Endothelial cell of umbilical vein (primary cell): ENCODE results near the gene XRCC4. TPM values are rescaled to one million over a fixed set of nuclear protein-coding genes. Genes with fewer than 3 reads are reported as not detected.

ENCODE experiments used
- BruUV-seq: library from RNA; stranded (reverse); fragments of 400-500 nt; replicated peaks from 2 replicates; lab custom pipeline; 2021; lab: Mats Ljungman, UMichigan
- CTCF ChIA-PET: fragments of 300-600, 350-600 bp; sonication (Branson Sonifier 250); formaldehyde crosslinking; loops from one replicate; lab custom pipeline; 2021; ENCODE audit warnings: antibody characterized with exemption, inconsistent platforms; lab: Charles Lee
- POLR2A ChIA-PET: fragments of 300-600, 350-600 bp; sonication (Branson Sonifier 250); formaldehyde crosslinking; loops from one replicate; lab custom pipeline; 2021; ENCODE audit warnings: antibody characterized with exemption, inconsistent platforms; lab: Charles Lee
- DNase-seq: peaks from one replicate; pipeline ENCODE4 v3.0.0-alpha.2; 2011; ENCODE audit warnings: low read depth, low spot score
- FAIRE-seq: peaks from 2 replicates; lab custom pipeline; 2011; peaks lifted over from hg19 to GRCh38; lab: Jason Lieb, UNC
- H2AFZ ChIP-seq: 2 replicates; pipeline ENCODE4 v1.6.0; 2012; ENCODE audit warnings: low read depth, low read length, control low read depth, inconsistent platforms
- H3K27ac ChIP-seq: 2 replicates; pipeline ENCODE4 v1.5.1; 2011; ENCODE audit warnings: low read depth, mild to moderate bottlenecking, control low read depth, low read length, moderate library complexity; ENCODE audit not compliant: insufficient read depth
- H3K27me3 ChIP-seq, 2 experiments: 2 replicates each; pipeline versions ENCODE4 v1.6.0 to v1.6.1; 2011; ENCODE audit warnings: low read length in 2 of 2, mixed read lengths in 1 of 2; ENCODE audit not compliant: control insufficient read depth in 2 of 2, insufficient read depth in 2 of 2
- H3K36me3 ChIP-seq, 2 experiments: 2 replicates in 1 of 2; 3 replicates in 1 of 2; pipeline ENCODE4 v1.5.1; 2011; ENCODE audit warnings: low read length in 2 of 2, mild to moderate bottlenecking in 1 of 2, moderate library complexity in 1 of 2; ENCODE audit not compliant: control insufficient read depth in 2 of 2, insufficient read depth in 2 of 2; ENCODE audit errors: extremely low read depth in 1 of 2
- H3K4me1 ChIP-seq: 3 replicates; pipeline ENCODE4 v1.5.1; 2011; ENCODE audit warnings: mild to moderate bottlenecking, low read length; ENCODE audit not compliant: control insufficient read depth, insufficient read depth; ENCODE audit errors: extremely low read depth
- H3K4me2 ChIP-seq: 2 replicates; pipeline ENCODE4 v1.6.1; 2011; ENCODE audit warnings: low read length, control low read depth, mixed read lengths; ENCODE audit not compliant: insufficient read depth
- H3K4me3 ChIP-seq, 3 experiments: fragments of 200-600 bp in 1 of 3; sonication (generic), shearing (Covaris generic) in 1 of 3; replicated peaks in 1 of 3; 2 replicates each; pipeline ENCODE4 v1.5.1; 2011 to 2016; ENCODE audit warnings: control low read depth in 3 of 3, low read length in 3 of 3, mild to moderate bottlenecking in 2 of 3, inconsistent platforms in 1 of 3, low read depth in 1 of 3, moderate library complexity in 1 of 3; ENCODE audit not compliant: insufficient read depth in 1 of 3
- H3K79me2 ChIP-seq: 2 replicates; pipeline ENCODE4 v1.6.0; 2012; ENCODE audit warnings: low read length, inconsistent platforms; ENCODE audit not compliant: control insufficient read depth, insufficient read depth
- H3K9ac ChIP-seq: replicated peaks from 2 replicates; pipeline ENCODE3; 2011; ENCODE audit warnings: low read length, control low read depth; ENCODE audit not compliant: insufficient read depth; ENCODE audit errors: extremely low read depth
- H3K9me1 ChIP-seq: replicated peaks from 3 replicates; pipeline ENCODE4 v1.6.0; 2011; ENCODE audit warnings: mild to moderate bottlenecking, low read length; ENCODE audit not compliant: control insufficient read depth, insufficient read depth; ENCODE audit errors: extremely low read depth
- H3K9me3 ChIP-seq: replicated peaks from 2 replicates; pipeline ENCODE4 v1.5.1; 2012; ENCODE audit warnings: low read length, inconsistent platforms; ENCODE audit not compliant: control insufficient read depth, insufficient read depth
- H4K20me1 ChIP-seq: replicated peaks from 2 replicates; pipeline ENCODE3; 2011; ENCODE audit warnings: mild to moderate bottlenecking, low read length; ENCODE audit not compliant: control insufficient read depth, insufficient read depth; ENCODE audit errors: extremely low read depth
- EZH2 ChIP-seq: IDR thresholded peaks from 2 replicates; pipeline ENCODE4 v1.6.1; 2012; ENCODE audit warnings: borderline replicate concordance, low read depth, mild to moderate bottlenecking, moderate library complexity, low read length, inconsistent platforms; ENCODE audit not compliant: severe bottlenecking
- FOS ChIP-seq: IDR thresholded peaks from 2 replicates; pipeline ENCODE4 v1.6.1; 2011; ENCODE audit warnings: mild to moderate bottlenecking, low read length, moderate library complexity, borderline replicate concordance; ENCODE audit not compliant: insufficient read depth
- GATA2 ChIP-seq: IDR thresholded peaks from 2 replicates; pipeline ENCODE4 v1.7.0; 2011; ENCODE audit warnings: low read depth, mild to moderate bottlenecking, moderate library complexity, mixed read lengths, low read length; ENCODE audit not compliant: insufficient read length, insufficient read depth
- JUN ChIP-seq: IDR thresholded peaks from 2 replicates; pipeline ENCODE4 v1.6.1; 2011; ENCODE audit warnings: borderline replicate concordance, low read depth; ENCODE audit not compliant: insufficient read length, insufficient read depth
- MYC ChIP-seq: IDR thresholded peaks from one replicate; pipeline ENCODE4 v1.6.1; 2011; ENCODE audit warnings: mild to moderate bottlenecking, low read depth, low read length
- POLR2A ChIP-seq: IDR thresholded peaks from 2 replicates; pipeline ENCODE4 v1.6.1; 2012; ENCODE audit warnings: low read depth, mild to moderate bottlenecking, control low read depth, low read length
- POLR2AphosphoS5 ChIP-seq: IDR thresholded peaks from 2 replicates; pipeline ENCODE4 v1.6.1; 2012; ENCODE audit warnings: low read depth, mild to moderate bottlenecking, control low read depth, low read length, moderate library complexity; ENCODE audit not compliant: insufficient read depth
- dilution Hi-C: fragments of 300-500 bp; cut with MboI; formaldehyde crosslinking; loops from one replicate; pipeline ENCODE4 v1.15.0; 2019; ENCODE audit warnings: low sequenced_read_pairs; ENCODE audit not compliant: extremely low pct_ligation_motif_present
- intact Hi-C: fragments of 100-400 bp; cut with micrococcal nuclease; formaldehyde crosslinking; loops from one replicate; pipeline ENCODE4 v1.10.0; 2022
- polyA plus RNA-seq, 4 experiments: library from polyadenylated mRNA; depleted of rRNA in 3 of 4; stranded (reverse) in 3 of 4; unstranded in 1 of 4; fragments of >200 nt; gene quantifications; 2 replicates each; pipeline versions ENCODE4 v1.2.1 to v1.2.3, GENCODE V29; 2011 to 2012; ENCODE audit warnings: missing spikeins in 1 of 4
- total RNA-seq: library from RNA; stranded (reverse); gene quantifications from 2 replicates; pipeline ENCODE4 v1.2.3, GENCODE V29; 2021
- TF ChIP-seq, protein P1 (sequence below), 2 donors: IDR thresholded peaks; 1 replicate in 1 of 2; 2 replicates in 1 of 2; pipeline ENCODE4 v1.5.1; 2011; ENCODE audit warnings: low read length in 2 of 2, mild to moderate bottlenecking in 2 of 2, moderate library complexity in 2 of 2, control low read depth in 1 of 2, inconsistent platforms in 1 of 2, low read depth in 1 of 2; ENCODE audit not compliant: insufficient read depth in 1 of 2; ENCODE audit errors: extremely low read depth in 1 of 2
- TF ChIP-seq, protein P2 (sequence below): IDR thresholded peaks from 2 replicates; pipeline ENCODE4 v1.6.1; 2011; ENCODE audit not compliant: insufficient read depth, insufficient read length

The XRCC4 gene
- total and polyA plus RNA-seq, 2 donors (not counting 3 experiments of a cell fraction or from before 2014, with no cell fraction given), result 1.3 to 7.7 TPM

DNA sequence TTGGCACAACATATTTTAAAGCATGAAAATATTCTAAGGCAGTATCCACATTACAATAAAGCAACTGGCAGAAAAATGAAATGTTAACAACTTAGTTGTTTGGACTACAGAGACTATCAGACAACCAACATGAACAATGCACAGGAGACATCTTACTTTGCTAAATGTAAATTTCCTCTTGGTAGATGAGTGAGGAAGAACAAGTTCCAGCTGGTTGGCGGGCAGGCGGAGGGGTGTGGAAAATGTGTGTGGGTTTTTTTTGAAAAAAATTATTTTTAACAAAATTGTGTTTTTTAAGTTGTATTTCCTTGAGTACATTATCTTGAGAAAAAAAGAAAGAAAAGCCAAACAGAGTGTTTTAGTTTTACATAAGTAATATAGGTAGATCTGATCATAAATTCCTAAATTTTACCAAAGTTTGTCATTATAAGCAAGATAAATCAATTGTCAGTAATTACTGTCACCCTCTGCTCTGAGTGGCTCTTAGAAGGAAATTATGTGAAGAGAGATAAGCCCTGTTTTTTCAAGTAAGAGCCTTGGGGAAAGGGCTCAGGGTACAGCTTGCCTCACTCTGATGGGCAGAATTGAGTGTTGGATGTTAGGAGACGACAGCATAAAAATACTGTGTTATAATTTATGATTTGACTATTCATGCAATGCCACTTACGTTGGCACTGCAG is 42.7 kb upstream of the XRCC4 start:
- BruUV-seq, result no TSS peak
- Histone ChIP-seq H2AFZ (no peak overlapping the region), H3K4me3 (no peak overlapping the region), H3K79me2 (no peaks in the 10 kb centered on the region), H3K36me3 (no peaks in the 10 kb centered on the region), H3K9me1 (no peaks in the 10 kb centered on the region), H3K27me3 (no peaks in the 10 kb centered on the region), H3K9me3 (no peaks in the 10 kb centered on the region), H3K9ac (no peak overlapping the region), H4K20me1 (no peaks in the 10 kb centered on the region), H3K4me2 (no peak overlapping the region), H3K4me1 (no peaks in the 10 kb centered on the region), H3K27ac (no peak overlapping the region)
- DNase-seq (no peak), FAIRE-seq (no peak)
- POLR2A ChIA-PET, result no interaction called here
- no peak for TF ChIP-seq JUN
- TF ChIP-seq, protein P1, sequence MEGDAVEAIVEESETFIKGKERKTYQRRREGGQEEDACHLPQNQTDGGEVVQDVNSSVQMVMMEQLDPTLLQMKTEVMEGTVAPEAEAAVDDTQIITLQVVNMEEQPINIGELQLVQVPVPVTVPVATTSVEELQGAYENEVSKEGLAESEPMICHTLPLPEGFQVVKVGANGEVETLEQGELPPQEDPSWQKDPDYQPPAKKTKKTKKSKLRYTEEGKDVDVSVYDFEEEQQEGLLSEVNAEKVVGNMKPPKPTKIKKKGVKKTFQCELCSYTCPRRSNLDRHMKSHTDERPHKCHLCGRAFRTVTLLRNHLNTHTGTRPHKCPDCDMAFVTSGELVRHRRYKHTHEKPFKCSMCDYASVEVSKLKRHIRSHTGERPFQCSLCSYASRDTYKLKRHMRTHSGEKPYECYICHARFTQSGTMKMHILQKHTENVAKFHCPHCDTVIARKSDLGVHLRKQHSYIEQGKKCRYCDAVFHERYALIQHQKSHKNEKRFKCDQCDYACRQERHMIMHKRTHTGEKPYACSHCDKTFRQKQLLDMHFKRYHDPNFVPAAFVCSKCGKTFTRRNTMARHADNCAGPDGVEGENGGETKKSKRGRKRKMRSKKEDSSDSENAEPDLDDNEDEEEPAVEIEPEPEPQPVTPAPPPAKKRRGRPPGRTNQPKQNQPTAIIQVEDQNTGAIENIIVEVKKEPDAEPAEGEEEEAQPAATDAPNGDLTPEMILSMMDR (IDR thresholded peaks at IDR 0.05; ENCODE audit: extremely low read depth in 1 of 2, insufficient read depth in 1 of 2, low read depth in 1 of 2, low read length in 2 of 2), result no peak
- no peak for TF ChIP-seq GATA2
- TF ChIP-seq, protein P2, sequence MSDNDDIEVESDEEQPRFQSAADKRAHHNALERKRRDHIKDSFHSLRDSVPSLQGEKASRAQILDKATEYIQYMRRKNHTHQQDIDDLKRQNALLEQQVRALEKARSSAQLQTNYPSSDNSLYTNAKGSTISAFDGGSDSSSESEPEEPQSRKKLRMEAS, result no peak
- no peak for TF ChIP-seq POLR2AphosphoS5
- TF ChIP-seq POLR2A, result no peak
- no peak for TF ChIP-seq EZH2
- TF ChIP-seq FOS, result no peak
- no peak for TF ChIP-seq MYC
- dilution Hi-C loops (no loop called here), intact Hi-C loops (no loop called here)
- CTCF ChIA-PET, result interaction anchor here (1.2 kb wide), 1 partner anchor 29 kb away, joined by 3 read pairs; no protein-coding TSS in a partner anchor
